Stimulated activated naive CD4-positive, alpha-beta T cell treated with Interleukin-2 at 50 U/mL for 16 hours (primary cell): ENCODE results near the gene NR1H2.

ENCODE experiments used
- DNase-seq: peaks from one replicate; lab custom pipeline; 2025; lab: John Stamatoyannopoulos, UW

Gene NR1H2

GRCh38 chr19:50422397-50423278, 46.4 kb downstream of the NR1H2 start:
- DNase-seq: no peak

DNA sequence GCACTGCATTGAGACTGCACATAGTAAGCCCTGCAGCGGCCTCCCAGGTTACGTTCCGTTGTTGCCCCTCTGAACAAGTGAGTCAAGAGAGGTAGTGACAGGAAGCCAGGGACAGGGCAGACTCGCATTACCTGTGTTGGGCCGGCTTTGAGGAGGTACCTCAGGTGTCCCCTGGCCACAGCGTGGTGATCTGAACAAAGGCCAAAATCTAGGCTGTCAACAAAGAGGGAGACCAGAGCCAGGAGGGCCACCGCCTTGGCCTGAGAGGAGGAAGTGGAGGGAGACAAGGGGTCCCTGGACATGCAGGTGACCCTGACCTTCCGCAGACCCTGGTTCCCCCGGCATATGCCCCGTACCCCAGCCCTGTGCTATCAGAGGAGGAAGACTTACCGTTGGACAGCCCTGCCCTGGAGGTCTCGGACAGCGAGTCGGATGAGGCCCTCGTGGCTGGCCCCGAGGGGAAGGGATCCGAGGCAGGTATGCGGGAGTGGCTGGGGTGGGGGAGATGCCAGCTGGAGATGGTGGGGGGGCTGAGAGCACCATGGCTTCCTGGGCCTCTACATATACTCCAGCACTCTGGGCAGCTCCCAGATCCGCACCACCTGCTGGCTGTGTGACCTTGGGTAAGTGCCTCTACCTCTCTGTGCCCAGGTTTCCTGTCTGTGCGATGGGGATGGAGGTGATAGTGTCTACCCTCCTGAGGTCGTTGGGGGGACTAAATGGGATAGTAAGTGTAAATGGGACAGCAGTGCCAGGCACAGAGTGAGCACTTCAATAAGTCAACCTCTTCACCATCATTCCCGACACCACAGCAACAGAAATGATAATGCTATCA, 47.2 kb downstream of the NR1H2 start:
- DNase-seq: no peak

GRCh38 chr19:50425581-50425980, 49.3 kb downstream of the NR1H2 start:
- DNase-seq: no peak

GRCh38 chr19:50427318-50427925, 51.2 kb downstream of the NR1H2 start:
- no peak for DNase-seq

DNA sequence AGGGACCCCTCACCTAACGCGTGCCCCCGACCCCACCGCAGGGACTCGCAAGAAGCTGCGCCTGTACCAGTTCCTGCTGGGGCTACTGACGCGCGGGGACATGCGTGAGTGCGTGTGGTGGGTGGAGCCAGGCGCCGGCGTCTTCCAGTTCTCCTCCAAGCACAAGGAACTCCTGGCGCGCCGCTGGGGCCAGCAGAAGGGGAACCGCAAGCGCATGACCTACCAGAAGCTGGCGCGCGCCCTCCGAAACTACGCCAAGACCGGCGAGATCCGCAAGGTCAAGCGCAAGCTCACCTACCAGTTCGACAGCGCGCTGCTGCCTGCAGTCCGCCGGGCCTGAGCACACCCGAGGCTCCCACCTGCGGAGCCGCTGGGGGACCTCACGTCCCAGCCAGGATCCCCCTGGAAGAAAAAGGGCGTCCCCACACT, 51.8 kb downstream of the NR1H2 start:
- no peak for DNase-seq

GRCh38 chr19:50428772-50429463, 52.7 kb downstream of the NR1H2 start:
- no peak for DNase-seq

DNA sequence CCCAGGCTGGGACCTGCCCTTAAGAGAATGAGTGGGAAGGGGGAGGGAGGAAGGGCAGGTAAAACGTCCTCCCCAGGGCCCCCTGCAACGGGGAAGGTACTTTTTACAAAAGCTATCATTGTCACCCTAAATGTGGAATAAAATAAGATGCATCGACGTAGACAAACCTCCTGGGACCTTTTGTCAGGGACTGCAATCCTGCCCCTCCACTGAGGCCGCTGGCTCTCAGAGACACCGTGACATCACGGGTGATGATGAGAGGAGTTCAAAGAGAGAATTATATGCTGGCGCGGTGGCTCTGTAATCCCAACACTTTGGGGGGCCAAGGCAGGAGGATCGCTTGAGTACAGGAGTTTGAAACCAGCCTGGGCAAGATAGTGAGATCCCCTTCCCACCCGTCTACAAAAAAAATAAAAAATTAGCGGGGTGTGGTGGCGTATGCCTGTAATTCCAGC, 54.7 kb downstream of the NR1H2 start:
- DNase-seq: no peak

DNA sequence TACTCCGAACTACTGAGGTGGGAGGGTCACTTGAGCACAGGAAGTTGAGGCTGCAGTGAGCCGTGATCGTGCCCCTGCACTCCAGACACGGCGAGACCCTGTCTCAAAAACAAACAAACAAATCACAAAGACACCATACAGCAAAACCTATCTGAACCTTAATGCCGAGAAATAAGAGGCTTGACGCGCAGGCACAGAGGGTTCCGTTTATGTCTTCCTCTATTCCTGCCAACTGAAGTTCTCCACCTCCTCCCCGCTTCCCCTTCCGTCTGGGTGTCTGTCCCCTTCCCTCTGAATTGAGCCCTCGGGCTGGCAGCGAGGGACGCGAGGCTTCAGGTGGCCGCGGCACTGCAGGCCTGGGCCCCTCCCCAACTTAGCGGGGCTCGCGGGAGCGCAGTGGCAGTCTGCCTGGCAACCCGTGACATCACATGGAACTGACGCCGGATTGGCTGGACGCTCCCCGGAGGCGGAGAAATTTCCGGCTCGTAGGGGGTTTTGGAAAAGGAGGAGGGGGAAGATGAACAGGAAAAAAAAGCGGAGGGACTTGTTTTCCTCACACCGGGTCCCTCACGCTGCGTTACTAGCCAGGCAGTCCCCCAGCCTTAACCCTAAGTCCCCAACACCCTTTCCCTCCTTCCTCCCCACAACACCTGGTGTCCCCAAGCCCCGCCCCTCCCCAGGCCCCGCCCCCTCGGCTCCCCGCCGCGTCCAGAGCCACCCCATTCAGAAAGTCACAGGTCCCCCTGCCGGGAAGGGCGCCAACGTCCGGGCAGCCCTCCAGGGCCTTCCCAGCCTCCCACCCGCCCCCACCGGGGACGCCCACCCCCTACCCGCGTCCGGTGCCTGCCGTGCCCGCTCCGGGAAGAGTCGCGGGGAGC, 55.3 kb downstream of the NR1H2 start:
- peak; percentile 79 for DNase-seq

GRCh38 chr19:50432221-50433028, 56.2 kb downstream of the NR1H2 start, which contains the start of gene MYBPC2:
Gene MYBPC2 (plus strand): TSS chr19:50432892. CDS start chr19:50432954, 62 bp downstream.
- DNase-seq: no peak
